Gastroesophageal sphincter (tissue), 3 donors: ENCODE data around the gene IL3RA.

ENCODE experiments used
- CTCF ChIP-seq, 4 experiments: fragments of 200-600 bp in 2 of 4; fragments of 450-650 bp in 2 of 4; sonication (generic) in 1 of 4; IDR thresholded peaks; one replicate each; pipeline ENCODE4 v1.5.1; 2017 to 2019; ENCODE audit warnings: antibody characterized with exemption in 4 of 4, mild to moderate bottlenecking in 2 of 4, moderate library complexity in 2 of 4
- EP300 ChIP-seq: sonication (generic); formaldehyde crosslinking; IDR thresholded peaks from one replicate; pipeline ENCODE4 v1.6.1; 2017; ENCODE audit warnings: antibody characterized with exemption, mild to moderate bottlenecking
- POLR2A ChIP-seq, 2 donors: fragments of 450-650 bp; IDR thresholded peaks; one replicate each; pipeline ENCODE4 v1.6.1; 2017; ENCODE audit warnings: antibody characterized with exemption in 2 of 2, mild to moderate bottlenecking in 2 of 2, moderate library complexity in 1 of 2
- POLR2AphosphoS5 ChIP-seq: sonication (generic); formaldehyde crosslinking; IDR thresholded peaks from one replicate; pipeline ENCODE4 v1.6.1; 2017; ENCODE audit warnings: antibody characterized with exemption

DNA sequence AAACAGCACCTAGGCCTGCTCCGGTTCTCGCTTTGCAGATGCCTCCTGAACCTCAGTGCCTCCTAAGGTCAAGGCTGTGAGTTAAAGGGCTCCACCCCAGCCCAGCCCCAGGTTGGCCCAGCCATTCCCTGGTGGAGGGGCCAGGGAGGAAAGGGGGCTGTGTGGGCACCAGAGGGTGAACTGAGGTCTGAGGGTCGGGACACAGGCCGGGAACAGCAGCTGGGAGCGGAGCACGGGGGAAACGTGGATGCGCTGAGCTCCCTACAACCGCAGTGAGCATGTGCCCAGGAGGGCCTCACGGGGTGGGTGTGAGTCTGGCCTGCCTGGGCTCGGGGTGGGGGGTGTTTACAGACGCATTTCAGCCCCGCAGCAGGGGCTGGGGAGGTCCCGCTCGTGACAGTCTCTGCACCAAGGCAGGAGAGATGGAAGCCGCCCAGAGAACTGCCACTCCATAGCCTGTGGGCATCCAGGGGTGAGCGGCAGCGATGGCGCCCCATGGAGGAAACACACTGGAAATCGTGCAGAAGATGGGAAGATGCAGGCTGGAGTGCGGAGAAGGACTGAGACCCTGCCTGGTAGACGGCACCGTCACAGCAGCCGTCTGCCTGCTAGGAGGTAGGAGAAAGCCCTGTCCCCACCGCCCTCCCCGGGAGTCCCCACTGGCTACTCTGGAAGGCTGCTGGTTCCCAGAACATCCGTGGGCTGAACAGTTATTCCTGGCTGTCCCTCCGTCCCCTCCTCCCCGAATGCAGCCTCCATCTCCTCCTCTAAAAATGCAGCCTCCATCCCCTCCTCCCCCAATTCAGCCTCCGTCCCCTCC, 65.2 kb downstream of the IL3RA start:
- no peak for TF ChIP-seq CTCF (IDR thresholded peaks at IDR 0.05)
- TF ChIP-seq EP300 = no peak
- TF ChIP-seq POLR2AphosphoS5 = no peak
- no peak for TF ChIP-seq POLR2A (IDR thresholded peaks at IDR 0.05)
